NCI-H2227 (cell line): Measurements from ENCODE around the gene PPP3CA.
"Not testable (repeated sequence)": the region's sequence is repeated elsewhere in the genome, so short reads cannot be mapped to it uniquely, and the experiment has no call there.

Source experiments
- DNase-seq: peaks from one replicate; lab custom pipeline; 2025; ENCODE audit not compliant: unreplicated experiment; lab: John Stamatoyannopoulos, UW

PPP3CA gene

GRCh38 chr4:101182688-101183087 is 164.6 kb downstream of the PPP3CA start:
- DNase-seq = not testable (repeated sequence)

- no peak for DNase-seq
Measured at GRCh38 chr4:101178731-101179130, 168.6 kb downstream of the PPP3CA start.

- DNase-seq = no peak
Measured at GRCh38 chr4:101177154-101177553, 170.2 kb downstream of the PPP3CA start.

GRCh38 chr4:101175896-101176676 is 171.2 kb downstream of the PPP3CA start:
- DNase-seq = peak; percentile 25

GRCh38 chr4:101174679-101175345 is 172.5 kb downstream of the PPP3CA start:
- no peak for DNase-seq

- DNase-seq = no peak
Measured at GRCh38 chr4:101172369-101172768, 175.0 kb downstream of the PPP3CA start.

GRCh38 chr4:101171747-101172146 is 175.6 kb downstream of the PPP3CA start:
- no peak for DNase-seq

- peak; percentile 61 for DNase-seq
Measured at GRCh38 chr4:101169044-101170014, 178.0 kb downstream of the PPP3CA start.

GRCh38 chr4:101163936-101164335 is 183.4 kb downstream of the PPP3CA start:
- no peak for DNase-seq

GRCh38 chr4:101162990-101163380 is 184.3 kb downstream of the PPP3CA start:
- no peak for DNase-seq

- no peak for DNase-seq
Measured at GRCh38 chr4:101160792-101161592, 186.3 kb downstream of the PPP3CA start.

GRCh38 chr4:101158507-101158906 is 188.8 kb downstream of the PPP3CA start:
- no peak for DNase-seq

- no peak for DNase-seq
Measured at GRCh38 chr4:101158134-101158482, 189.2 kb downstream of the PPP3CA start.

GRCh38 chr4:101157415-101158133 is 189.8 kb downstream of the PPP3CA start:
- DNase-seq = no peak

GRCh38 chr4:101156619-101157310 is 190.6 kb downstream of the PPP3CA start:
- DNase-seq = no peak

- DNase-seq = no peak
Measured at GRCh38 chr4:101155945-101156344, 191.4 kb downstream of the PPP3CA start.

- DNase-seq = no peak
Measured at GRCh38 chr4:101155368-101155767, 192.0 kb downstream of the PPP3CA start.

GRCh38 chr4:101153653-101154052 is 193.7 kb downstream of the PPP3CA start:
- no peak for DNase-seq

GRCh38 chr4:101152521-101152920 is 194.8 kb downstream of the PPP3CA start:
- DNase-seq = no peak
